GM21619 (cell line): Measurements from ENCODE around the gene GALT.
"Not testable (repeated sequence)": the region's sequence is repeated elsewhere in the genome, so short reads cannot be mapped to it uniquely, and the experiment has no call there.

Experiments used
- ATAC-seq: cut with Tn5 transposase; IDR thresholded peaks from one replicate; pipeline ENCODE4 v1.9.1; 2021; ENCODE audit not compliant: unreplicated experiment

GALT gene

GRCh38 chr9:34627716-34628655 lies 18.5 kb upstream of the GALT start:
- ATAC-seq, result no peak

GRCh38 chr9:34628656-34629490 lies 17.6 kb upstream of the GALT start, which contains the start of gene ARID3C:
Gene ARID3C, minus strand, starts transcription at chr9:34629066. Its CDS starts 1,052 bp downstream, at chr9:34628014.
- ATAC-seq, result no peak

- ATAC-seq, result no peak
Measured at GRCh38 chr9:34629491-34629808, 17.0 kb upstream of the GALT start.

- no peak for ATAC-seq
Measured at GRCh38 chr9:34630402-34631154, 15.9 kb upstream of the GALT start.

GRCh38 chr9:34633166-34633565 lies 13.3 kb upstream of the GALT start:
- ATAC-seq, result no peak

GRCh38 chr9:34633851-34634550 lies 12.5 kb upstream of the GALT start:
- no peak for ATAC-seq

- no peak for ATAC-seq
Measured at GRCh38 chr9:34634551-34635248, 11.8 kb upstream of the GALT start.

GRCh38 chr9:34635556-34635955 lies 10.9 kb upstream of the GALT start:
- ATAC-seq, result no peak

GRCh38 chr9:34636791-34637355 lies 9.6 kb upstream of the GALT start:
- ATAC-seq, result no peak

GRCh38 chr9:34637356-34638137 lies 8.9 kb upstream of the GALT start, which contains the start of gene SIGMAR1:
Gene SIGMAR1, minus strand, starts transcription at chr9:34637787. Its CDS starts 90 bp downstream, at chr9:34637697.
- ATAC-seq, result peak; percentile 90

- ATAC-seq, result no peak
Measured at GRCh38 chr9:34638138-34638445, 8.4 kb upstream of the GALT start.

- not testable (repeated sequence) for ATAC-seq
Measured at GRCh38 chr9:34639322-34639721, 7.2 kb upstream of the GALT start.

- ATAC-seq, result no peak
Measured at GRCh38 chr9:34642679-34643078, 3.8 kb upstream of the GALT start.

GRCh38 chr9:34644766-34645314 lies 1.6 kb upstream of the GALT start:
- ATAC-seq, result no peak

- no peak for ATAC-seq
Measured at GRCh38 chr9:34647084-34647403, 569 bp downstream of the GALT start.

- no peak for ATAC-seq
Measured at GRCh38 chr9:34647651-34648050, 1.2 kb downstream of the GALT start.

- ATAC-seq, result no peak
Measured at GRCh38 chr9:34648673-34649072, 2.2 kb downstream of the GALT start.

- no peak for ATAC-seq
Measured at GRCh38 chr9:34650816-34651215, 4.3 kb downstream of the GALT start.

- ATAC-seq, result no peak
Measured at GRCh38 chr9:34651321-34651720, 4.8 kb downstream of the GALT start.
